H1 (cell line): ENCODE results near the gene MPV17L. TPM values are rescaled to one million over a fixed set of nuclear protein-coding genes. Genes with fewer than 3 reads are reported as not detected.

Experiments
- NANOG ChIP-seq: IDR thresholded peaks from 2 replicates; pipeline ENCODE4 v1.6.1; 2011; ENCODE audit warnings: low read length, low read depth, mild to moderate bottlenecking, inconsistent platforms; ENCODE audit not compliant: insufficient read depth, poor library complexity, severe bottlenecking
- RXRA ChIP-seq: IDR thresholded peaks from 2 replicates; pipeline ENCODE4 v1.6.1; 2011; ENCODE audit warnings: low read depth, mild to moderate bottlenecking, low read length, moderate library complexity; ENCODE audit not compliant: insufficient read depth
- SIRT6 ChIP-seq: IDR thresholded peaks from one replicate; pipeline ENCODE4 v1.7.1; 2012; ENCODE audit warnings: low read length, inconsistent platforms
- polyA plus RNA-seq, 7 experiments: library from polyadenylated mRNA; depleted of rRNA in 3 of 7; stranded (reverse) in 5 of 7; unstranded in 2 of 7; fragments of >200 nt in 5 of 7; fragments of 200-250 nt in 2 of 7; gene quantifications; 1 replicate in 5 of 7; 2 replicates in 1 of 7; 4 replicates in 1 of 7; pipeline versions ENCODE4 v1.2.1 to v1.2.3, GENCODE V29; 2011 to 2013; ENCODE audit warnings: missing spikeins in 2 of 7, mixed read lengths in 2 of 7
- total RNA-seq: library from RNA; stranded (reverse); fragmentation: NEBNext Ultra II Directional; extraction: Animal tissue kit (Norgen Biotek cat#: 25700); gene quantifications from 2 replicates; pipeline ENCODE4 v1.2.1, GENCODE V29; 2021

Gene MPV17L
- total and polyA plus RNA-seq, 2 of the 8 experiments (the other 6 are each of a cell fraction or from before 2014, with no cell fraction given) = 6.7 to 8.2 TPM

DNA sequence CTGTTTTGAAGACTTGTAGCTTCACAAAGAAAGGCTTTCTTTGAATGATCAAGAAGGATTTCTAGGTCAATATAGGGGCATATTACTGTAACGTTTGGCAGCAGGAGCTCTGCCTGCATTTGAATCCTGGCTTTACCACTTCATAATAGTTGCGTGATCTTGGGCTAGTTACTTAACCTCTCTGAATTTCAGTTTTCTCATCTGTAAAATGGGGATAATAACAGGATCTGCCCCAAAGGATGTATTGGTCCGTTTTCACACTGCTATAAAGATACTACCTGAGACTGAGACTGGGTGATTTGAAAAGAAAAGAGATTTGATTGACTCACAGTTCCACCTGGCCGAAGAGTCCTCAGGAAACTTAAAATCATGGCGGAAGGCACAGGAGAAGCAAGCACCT, 51.3 kb downstream of the MPV17L start (continued):
- TF ChIP-seq RXRA = no peak
- no peak for TF ChIP-seq NANOG
- TF ChIP-seq SIRT6 = no peak
